Measurements from ENCODE around the gene RPS29.

GRCh38 chr14:49584058-49584457 lies 2.1 kb downstream of the RPS29 start:
- TF ChIP-seq CTCF (IDR thresholded peaks at IDR 0.05): no peak
- no peak for TF ChIP-seq POLR2A (IDR thresholded peaks at IDR 0.05)
